H9 (cell line): Measurements from ENCODE around the gene F2R. TPM values are rescaled to one million over a fixed set of nuclear protein-coding genes. Genes with fewer than 3 reads are reported as not detected.

ENCODE experiments used
- DNase-seq: peaks from one replicate; pipeline ENCODE4 v3.0.0-alpha.2; 2017
- H2AFZ ChIP-seq: one replicate; pipeline ENCODE4 v1.6.1; 2013; ENCODE audit warnings: mild to moderate bottlenecking, low read length, control low read depth, moderate library complexity
- H2AK5ac ChIP-seq: 2 replicates; pipeline ENCODE4 v1.6.1; 2013; ENCODE audit warnings: low read length, control low read depth, mixed read lengths; ENCODE audit not compliant: insufficient read length
- H2BK120ac ChIP-seq: one replicate; pipeline ENCODE4 v1.6.1; 2013; ENCODE audit warnings: low read depth, mild to moderate bottlenecking, low read length, control low read depth, inconsistent platforms; ENCODE audit not compliant: poor library complexity, severe bottlenecking
- H2BK12ac ChIP-seq: 2 replicates; pipeline ENCODE4 v1.6.1; 2013; ENCODE audit warnings: low read length, control low read depth, mixed read lengths, low read depth; ENCODE audit not compliant: insufficient read length
- H2BK15ac ChIP-seq: 2 replicates; pipeline ENCODE4 v1.6.1; 2013; ENCODE audit warnings: low read depth, low read length, control low read depth
- H2BK20ac ChIP-seq: one replicate; pipeline ENCODE4 v1.6.1; 2013; ENCODE audit warnings: low read depth, mild to moderate bottlenecking, low read length, control low read depth, inconsistent platforms; ENCODE audit not compliant: poor library complexity, severe bottlenecking
- H2BK5ac ChIP-seq: 2 replicates; pipeline ENCODE4 v1.6.1; 2013; ENCODE audit warnings: low read length, control low read depth, mixed read lengths; ENCODE audit not compliant: insufficient read length
- H3K14ac ChIP-seq: 2 replicates; pipeline ENCODE4 v1.6.1; 2013; ENCODE audit warnings: low read length, control low read depth; ENCODE audit not compliant: insufficient read depth
- H3K18ac ChIP-seq: 2 replicates; pipeline ENCODE4 v1.6.1; 2013; ENCODE audit warnings: low read depth, mild to moderate bottlenecking, mixed read lengths, low read length, control low read depth; ENCODE audit not compliant: insufficient read length
- H3K23ac ChIP-seq: 2 replicates; pipeline ENCODE4 v1.6.1; 2013; ENCODE audit warnings: low read length, control low read depth, mixed read lengths, low read depth; ENCODE audit not compliant: insufficient read length
- H3K23me2 ChIP-seq: 2 replicates; pipeline ENCODE4 v1.6.1; 2013; ENCODE audit warnings: low read depth, mild to moderate bottlenecking, mixed read lengths, low read length, control low read depth; ENCODE audit not compliant: insufficient read length, poor library complexity, severe bottlenecking
- H3K27ac ChIP-seq: 2 replicates; pipeline ENCODE4 v1.5.1; 2013; ENCODE audit warnings: low read length, control low read depth, mixed read lengths, low read depth; ENCODE audit not compliant: insufficient read length
- H3K27me3 ChIP-seq: 2 replicates; pipeline ENCODE4 v1.6.1; 2013; ENCODE audit warnings: low read length, control low read depth, inconsistent platforms; ENCODE audit not compliant: insufficient read depth
- H3K4ac ChIP-seq: 2 replicates; pipeline ENCODE4 v1.6.1; 2013; ENCODE audit warnings: low read depth, mild to moderate bottlenecking, control low read depth, inconsistent platforms, low read length, moderate library complexity
- H3K4me1 ChIP-seq: 2 replicates; pipeline ENCODE4 v1.6.1; 2013; ENCODE audit warnings: low read length, control low read depth, inconsistent platforms; ENCODE audit not compliant: insufficient read depth
- H3K4me2 ChIP-seq: 2 replicates; pipeline ENCODE4 v1.6.1; 2013; ENCODE audit warnings: low read length, control low read depth, mixed read lengths; ENCODE audit not compliant: insufficient read length, insufficient read depth
- H3K56ac ChIP-seq: 2 replicates; pipeline ENCODE4 v1.6.1; 2013; ENCODE audit warnings: low read depth, mild to moderate bottlenecking, mixed read lengths, low read length, control low read depth; ENCODE audit not compliant: insufficient read length
- H3K79me1 ChIP-seq: 2 replicates; pipeline ENCODE4 v1.6.1; 2013; ENCODE audit warnings: low read depth, mild to moderate bottlenecking, moderate library complexity, low read length, control low read depth, inconsistent platforms; ENCODE audit not compliant: insufficient read depth, poor library complexity, severe bottlenecking
- H3K79me2 ChIP-seq: 2 replicates; pipeline ENCODE4 v1.6.1; 2013; ENCODE audit warnings: low read length, control low read depth, inconsistent platforms; ENCODE audit not compliant: insufficient read depth
- H3K9ac ChIP-seq: 2 replicates; pipeline ENCODE4 v1.6.1; 2013; ENCODE audit warnings: low read length, control low read depth, mixed read lengths; ENCODE audit not compliant: insufficient read length; ENCODE audit errors: extremely low read depth
- H3K9me3 ChIP-seq: one replicate; pipeline ENCODE4 v1.6.1; 2013; ENCODE audit warnings: low read depth, low read length, inconsistent platforms; ENCODE audit not compliant: control insufficient read depth
- H3T11ph ChIP-seq: one replicate; pipeline ENCODE4 v1.6.1; 2013; ENCODE audit warnings: mild to moderate bottlenecking, low read length, control low read depth, inconsistent platforms
- H4K20me1 ChIP-seq: one replicate; pipeline ENCODE4 v1.6.1; 2013; ENCODE audit not compliant: control insufficient read depth, insufficient read length, insufficient read depth
- H4K5ac ChIP-seq: 2 replicates; pipeline ENCODE4 v1.6.1; 2013; ENCODE audit warnings: low read depth, mild to moderate bottlenecking, mixed read lengths, low read length, control low read depth; ENCODE audit not compliant: insufficient read length
- H4K8ac ChIP-seq: replicated peaks from 2 replicates; pipeline ENCODE4 v1.6.1; 2013; ENCODE audit warnings: low read length, control low read depth, mixed read lengths, low read depth; ENCODE audit not compliant: insufficient read length
- H4K91ac ChIP-seq: 2 replicates; pipeline ENCODE4 v1.6.1; 2013; ENCODE audit warnings: low read depth, mild to moderate bottlenecking, moderate library complexity, mixed read lengths, low read length, control low read depth; ENCODE audit not compliant: insufficient read length
- H3K27ac Mint-ChIP-seq, 3 experiments: 2 replicates in 2 of 3; 3 replicates in 1 of 3; pipeline ENCODE4 v1.8.0; 2020 to 2021; ENCODE audit warnings: mixed read lengths in 3 of 3, mild to moderate bottlenecking in 1 of 3, moderate library complexity in 1 of 3
- H3K27me3 Mint-ChIP-seq: 2 replicates; pipeline ENCODE4 v1.8.0; 2021; ENCODE audit warnings: low read depth, mild to moderate bottlenecking, moderate library complexity, mixed read lengths
- H3K36me3 Mint-ChIP-seq, 3 experiments: 2 replicates in 2 of 3; 3 replicates in 1 of 3; pipeline ENCODE4 v1.8.0; 2020 to 2021; ENCODE audit warnings: low read depth in 3 of 3, mixed read lengths in 3 of 3; ENCODE audit not compliant: insufficient read depth in 1 of 3
- H3K4me1 Mint-ChIP-seq, 2 experiments: 2 replicates each; pipeline ENCODE4 v1.8.0; 2020; ENCODE audit warnings: mixed read lengths in 2 of 2
- H3K4me3 Mint-ChIP-seq, 2 experiments: 2 replicates in 1 of 2; 3 replicates in 1 of 2; pipeline ENCODE4 v1.8.0; 2020 to 2021; ENCODE audit warnings: mild to moderate bottlenecking in 2 of 2, mixed read lengths in 2 of 2, moderate library complexity in 1 of 2
- H3K9me3 Mint-ChIP-seq, 2 experiments: 2 replicates in 1 of 2; 3 replicates in 1 of 2; pipeline ENCODE4 v1.8.0; 2020; ENCODE audit warnings: mild to moderate bottlenecking in 2 of 2, mixed read lengths in 2 of 2, moderate library complexity in 1 of 2
- WGBS: extraction: QIAGEN DNeasy Blood & Tissue Kit; methylation state at CpG from one replicate; pipeline ENCODE4 v1.1.7; 2013; ENCODE audit warnings: missing lambda C conversion rate, low lambda C conversion rate, mixed read lengths; ENCODE audit not compliant: insufficient read length; ENCODE audit errors: extremely low coverage; 5-methylcytosine and 5-hydroxymethylcytosine counted together
- total RNA-seq: library from RNA; stranded (reverse); gene quantifications from 2 replicates; pipeline ENCODE4 v1.2.1, GENCODE V29; 2021
- TF ChIP-seq, protein P1 (sequence below): fragments of 200-600 bp; sonication (generic); conservative IDR thresholded peaks from 3 replicates; pipeline ENCODE4 v1.8.0; 2021; ENCODE audit warnings: antibody characterized with exemption, mild to moderate bottlenecking

Gene F2R
- total RNA-seq, 1 experiment from 2014 or later: 14.8 TPM

DNA sequence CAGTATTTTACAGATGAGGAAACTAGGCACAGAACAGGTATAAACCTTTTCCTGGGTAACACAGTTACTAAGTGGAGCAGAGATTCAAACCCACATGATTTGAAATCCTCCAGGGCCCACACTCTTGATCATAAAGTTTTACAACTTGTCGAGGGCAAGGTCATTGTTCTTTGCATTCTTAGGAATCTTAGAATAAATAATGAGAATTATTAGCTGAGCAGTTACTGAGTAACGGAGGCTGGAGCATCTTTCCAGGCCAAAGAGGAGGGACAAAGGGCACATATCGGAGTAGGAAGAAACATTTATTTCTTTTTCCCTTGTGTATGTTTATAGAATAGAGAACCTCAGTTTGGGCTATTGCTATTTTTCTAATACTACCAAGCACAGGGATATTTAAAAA, 27.1 kb upstream of the F2R start:
- Histone ChIP-seq H3K4me1 (no peaks in the 10 kb centered on the region), H3K27ac (no peak overlapping the region), H2BK15ac (no peak overlapping the region), H3K4ac (no peak overlapping the region), H3K27me3 (no peaks in the 10 kb centered on the region), H3K23me2 (no peaks in the 10 kb centered on the region), H3K9me3 (no peaks in the 10 kb centered on the region), H3T11ph (no peak overlapping the region), H4K5ac (no peak overlapping the region), H2AFZ (no peak overlapping the region), H3K4me2 (no peak overlapping the region), H2BK120ac (no peak overlapping the region), H4K20me1 (no peaks in the 10 kb centered on the region), H2BK12ac (no peak overlapping the region), H2BK20ac (no peak overlapping the region), H3K79me2 (no peaks in the 10 kb centered on the region), H3K14ac (no peak overlapping the region), H3K23ac (no peak overlapping the region), H2AK5ac (no peak overlapping the region), H4K8ac (no peak overlapping the region), H4K91ac (no peak overlapping the region), H3K9ac (no peak overlapping the region), H3K18ac (no peak overlapping the region), H3K79me1 (no peaks in the 10 kb centered on the region), H3K56ac (no peak overlapping the region), H2BK5ac (no peak overlapping the region)
- Mint-ChIP-seq H3K36me3 (peaks cover 0 to 12% (median 0%) of the 10 kb centered on the region in 3 experiments; a peak in 3 of 7 replicates), H3K27me3 (no peaks in the 10 kb centered on the region), H3K9me3 (no peaks in the 10 kb centered on the region), H3K4me3 (no peak overlapping the region), H3K27ac (no peak overlapping the region), H3K4me1 (no peaks in the 10 kb centered on the region)
- WGBS: no CpG with 5 or more reads among the region's 3 CpGs
- no peak for DNase-seq
- TF ChIP-seq, protein P1, sequence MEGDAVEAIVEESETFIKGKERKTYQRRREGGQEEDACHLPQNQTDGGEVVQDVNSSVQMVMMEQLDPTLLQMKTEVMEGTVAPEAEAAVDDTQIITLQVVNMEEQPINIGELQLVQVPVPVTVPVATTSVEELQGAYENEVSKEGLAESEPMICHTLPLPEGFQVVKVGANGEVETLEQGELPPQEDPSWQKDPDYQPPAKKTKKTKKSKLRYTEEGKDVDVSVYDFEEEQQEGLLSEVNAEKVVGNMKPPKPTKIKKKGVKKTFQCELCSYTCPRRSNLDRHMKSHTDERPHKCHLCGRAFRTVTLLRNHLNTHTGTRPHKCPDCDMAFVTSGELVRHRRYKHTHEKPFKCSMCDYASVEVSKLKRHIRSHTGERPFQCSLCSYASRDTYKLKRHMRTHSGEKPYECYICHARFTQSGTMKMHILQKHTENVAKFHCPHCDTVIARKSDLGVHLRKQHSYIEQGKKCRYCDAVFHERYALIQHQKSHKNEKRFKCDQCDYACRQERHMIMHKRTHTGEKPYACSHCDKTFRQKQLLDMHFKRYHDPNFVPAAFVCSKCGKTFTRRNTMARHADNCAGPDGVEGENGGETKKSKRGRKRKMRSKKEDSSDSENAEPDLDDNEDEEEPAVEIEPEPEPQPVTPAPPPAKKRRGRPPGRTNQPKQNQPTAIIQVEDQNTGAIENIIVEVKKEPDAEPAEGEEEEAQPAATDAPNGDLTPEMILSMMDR: no peak
